Measurements from ENCODE around the gene SENP2. TPM values are rescaled to one million over a fixed set of nuclear protein-coding genes. Genes with fewer than 3 reads are reported as not detected.

The SENP2 gene
- total and polyA plus RNA-seq, 9 of the 15 experiments (the other 6 are each of a cell fraction or from before 2014, with no cell fraction given) = 11.8 to 67.1 (median 41.1) TPM

DNA sequence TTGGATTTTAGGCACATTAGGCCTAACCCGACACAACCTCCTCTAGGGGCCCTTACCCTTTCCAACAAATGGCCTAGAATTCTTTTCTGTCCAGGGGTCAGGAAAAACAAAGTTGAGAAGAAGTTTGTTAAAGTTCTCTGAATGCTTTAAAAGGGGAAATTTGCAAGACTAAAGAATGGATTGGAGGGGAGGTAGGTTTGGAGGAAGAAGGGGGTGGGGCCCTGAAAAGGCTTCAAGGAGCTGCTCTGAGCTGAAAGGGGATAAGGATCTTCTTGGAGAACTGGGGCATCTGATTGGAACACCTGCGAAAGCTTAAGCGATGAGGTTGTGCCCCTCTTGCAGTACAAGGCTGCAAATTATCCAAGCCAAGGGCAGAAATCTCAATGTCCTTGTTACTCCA, 3.9 kb upstream of the SENP2 start (continued):
- TF ChIP-seq, protein P1, sequence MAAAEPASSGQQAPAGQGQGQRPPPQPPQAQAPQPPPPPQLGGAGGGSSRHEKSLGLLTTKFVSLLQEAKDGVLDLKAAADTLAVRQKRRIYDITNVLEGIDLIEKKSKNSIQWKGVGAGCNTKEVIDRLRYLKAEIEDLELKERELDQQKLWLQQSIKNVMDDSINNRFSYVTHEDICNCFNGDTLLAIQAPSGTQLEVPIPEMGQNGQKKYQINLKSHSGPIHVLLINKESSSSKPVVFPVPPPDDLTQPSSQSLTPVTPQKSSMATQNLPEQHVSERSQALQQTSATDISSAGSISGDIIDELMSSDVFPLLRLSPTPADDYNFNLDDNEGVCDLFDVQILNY (CRISPR knock-in tag; IDR thresholded peaks at IDR 0.05) = no peak
- TF ChIP-seq, protein P2, sequence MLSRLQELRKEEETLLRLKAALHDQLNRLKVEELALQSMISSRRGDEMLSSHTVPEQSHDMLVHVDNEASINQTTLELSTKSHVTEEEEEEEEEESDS (CRISPR knock-in tag; IDR thresholded peaks at IDR 0.05) = no peak
- TF ChIP-seq, protein P3, sequence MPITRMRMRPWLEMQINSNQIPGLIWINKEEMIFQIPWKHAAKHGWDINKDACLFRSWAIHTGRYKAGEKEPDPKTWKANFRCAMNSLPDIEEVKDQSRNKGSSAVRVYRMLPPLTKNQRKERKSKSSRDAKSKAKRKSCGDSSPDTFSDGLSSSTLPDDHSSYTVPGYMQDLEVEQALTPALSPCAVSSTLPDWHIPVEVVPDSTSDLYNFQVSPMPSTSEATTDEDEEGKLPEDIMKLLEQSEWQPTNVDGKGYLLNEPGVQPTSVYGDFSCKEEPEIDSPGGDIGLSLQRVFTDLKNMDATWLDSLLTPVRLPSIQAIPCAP (CRISPR knock-in tag; IDR thresholded peaks at IDR 0.05; ENCODE audit: borderline replicate concordance) = no peak

DNA sequence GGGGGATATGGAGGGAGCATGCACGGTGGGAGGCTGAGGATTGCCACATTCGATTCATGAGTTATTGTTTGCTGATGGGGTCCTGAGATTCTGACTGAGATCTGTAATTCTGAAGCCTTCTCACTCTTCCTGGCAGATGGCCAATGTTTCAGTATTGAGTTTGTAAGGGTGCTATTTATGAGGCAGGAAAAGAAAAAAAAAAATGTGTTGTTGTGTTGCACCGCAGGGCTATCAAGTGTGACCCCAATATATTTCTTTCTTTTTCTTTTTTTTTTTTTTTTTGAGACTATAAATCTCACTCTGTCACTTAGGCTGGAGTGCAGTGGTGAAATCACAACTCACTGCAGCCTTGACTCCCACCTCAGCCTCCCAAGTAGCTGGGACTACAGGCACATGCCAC, 3.2 kb upstream of the SENP2 start:
- 0% methylated on average over 3 of the region's 3 CpGs for WGBS (ENCODE audit: insufficient coverage, low coverage, missing lambda C conversion rate)
- POLR2A ChIA-PET = interaction anchor here (1.5 kb wide), 1 partner anchor 14 kb away, joined by 5 read pairs; no protein-coding TSS in a partner anchor
- FAIRE-seq (no peak), DNase-seq (ENCODE audit: extremely low read depth in 1 of 4, low spot score in 3 of 4) (peak in 1 of 4 experiments; percentile 48), ATAC-seq (no peak)
- H3K9ac ChIP-seq (ENCODE audit: insufficient read depth in 1 of 2, low read depth in 2 of 2, low read length in 2 of 2) = no peak overlapping the region
- peaks cover 8 to 12% of the 10 kb centered on the region in 2 experiments; a peak in 3 of 5 replicates for H3K4me1 ChIP-seq (replicated peaks in 1 of 2; ENCODE audit: control insufficient read depth in 2 of 2, insufficient read depth in 2 of 2, low read length in 2 of 2)
- H3K4me2 ChIP-seq (ENCODE audit: insufficient read depth, low read length) = no peak overlapping the region
- intact Hi-C loops (cut with micrococcal nuclease) = no loop called here
- H3K36me3 ChIP-seq (ENCODE audit: control insufficient read depth, insufficient read depth, low read length) = no peaks in the 10 kb centered on the region
- H4K20me1 ChIP-seq (replicated peaks; ENCODE audit: control insufficient read depth, insufficient read depth, low read length) = no peaks in the 10 kb centered on the region
- in situ Hi-C loops (cut with MboI) = no loop called here
- H3K27ac ChIP-seq (ENCODE audit: extremely low read depth, low read depth, low read length) = no peak overlapping the region
- H3K4me3 ChIP-seq = no peak overlapping the region
- H3K9me1 ChIP-seq (ENCODE audit: control insufficient read depth, insufficient read depth, low read length) = no peaks in the 10 kb centered on the region
- peaks cover 11% of the 10 kb centered on the region for H3K79me2 ChIP-seq (ENCODE audit: control insufficient read depth, insufficient read depth, low read length)
- no peak overlapping the region for H2AFZ ChIP-seq (ENCODE audit: low read depth, low read length)
- H3K27me3 ChIP-seq (ENCODE audit: control insufficient read depth in 2 of 2, insufficient read depth in 2 of 2, low read length in 2 of 2) = no peaks in the 10 kb centered on the region
- no peaks in the 10 kb centered on the region for H3K9me3 ChIP-seq (replicated peaks; ENCODE audit: control insufficient read depth, insufficient read depth, low read depth, low read length)
- CTCF ChIA-PET (ENCODE audit: low intra/inter-chr PET ratio) = no interaction called here
- no TSS peak for BruUV-seq (replicated peaks)
- TF ChIP-seq SMARCB1 (IDR thresholded peaks at IDR 0.05; ENCODE audit: insufficient read length, low read depth) = no peak
- no peak for TF ChIP-seq SRSF7 (optimal IDR thresholded peaks at IDR 0.05; ENCODE audit: low read depth, low read length)
- 0 out of 4 replicates have a peak, but pooled peaks of 1 of the 2 experiments have one; percentile 43 for TF ChIP-seq KDM1A (IDR thresholded peaks at IDR 0.05)
- TF ChIP-seq DPF2 (IDR thresholded peaks at IDR 0.05) = peak; percentile 36; the same call in 1 of the 2 replicates
- TF ChIP-seq, protein P4, sequence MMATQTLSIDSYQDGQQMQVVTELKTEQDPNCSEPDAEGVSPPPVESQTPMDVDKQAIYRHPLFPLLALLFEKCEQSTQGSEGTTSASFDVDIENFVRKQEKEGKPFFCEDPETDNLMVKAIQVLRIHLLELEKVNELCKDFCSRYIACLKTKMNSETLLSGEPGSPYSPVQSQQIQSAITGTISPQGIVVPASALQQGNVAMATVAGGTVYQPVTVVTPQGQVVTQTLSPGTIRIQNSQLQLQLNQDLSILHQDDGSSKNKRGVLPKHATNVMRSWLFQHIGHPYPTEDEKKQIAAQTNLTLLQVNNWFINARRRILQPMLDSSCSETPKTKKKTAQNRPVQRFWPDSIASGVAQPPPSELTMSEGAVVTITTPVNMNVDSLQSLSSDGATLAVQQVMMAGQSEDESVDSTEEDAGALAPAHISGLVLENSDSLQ (IDR thresholded peaks at IDR 0.05) = 0 out of 2 replicates have a peak, but pooled peaks have one; percentile 45
- TF ChIP-seq ZNF253 (CRISPR knock-in tag; conservative IDR thresholded peaks at IDR 0.05) = no peak
- TF ChIP-seq POLR2H (tag; IDR thresholded peaks at IDR 0.05; ENCODE audit: low read depth) = no peak
- TF ChIP-seq NFE2 (IDR thresholded peaks at IDR 0.05; ENCODE audit: low read depth) = 0 out of 2 replicates have a peak, but pooled peaks have one; percentile 15
- TF ChIP-seq KAT8 (IDR thresholded peaks at IDR 0.05; ENCODE audit: low read depth) = no peak
- TF ChIP-seq POU5F1 (IDR thresholded peaks at IDR 0.05; ENCODE audit: borderline replicate concordance, low read depth, low read length, partially characterized antibody) = no peak
- TF ChIP-seq PURB (CRISPR knock-in tag; IDR thresholded peaks at IDR 0.05; ENCODE audit: low read depth) = no peak
- TF ChIP-seq, protein P5, sequence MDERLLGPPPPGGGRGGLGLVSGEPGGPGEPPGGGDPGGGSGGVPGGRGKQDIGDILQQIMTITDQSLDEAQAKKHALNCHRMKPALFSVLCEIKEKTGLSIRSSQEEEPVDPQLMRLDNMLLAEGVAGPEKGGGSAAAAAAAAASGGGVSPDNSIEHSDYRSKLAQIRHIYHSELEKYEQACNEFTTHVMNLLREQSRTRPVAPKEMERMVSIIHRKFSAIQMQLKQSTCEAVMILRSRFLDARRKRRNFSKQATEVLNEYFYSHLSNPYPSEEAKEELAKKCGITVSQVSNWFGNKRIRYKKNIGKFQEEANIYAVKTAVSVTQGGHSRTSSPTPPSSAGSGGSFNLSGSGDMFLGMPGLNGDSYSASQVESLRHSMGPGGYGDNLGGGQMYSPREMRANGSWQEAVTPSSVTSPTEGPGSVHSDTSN (CRISPR knock-in tag; IDR thresholded peaks at IDR 0.05; ENCODE audit: low read depth) = no peak
- TF ChIP-seq, protein P5 (tag; conservative IDR thresholded peaks at IDR 0.05; ENCODE audit: low read depth) = peak; percentile 74
- TF ChIP-seq ZNF644 (tag; IDR thresholded peaks at IDR 0.05; ENCODE audit: low read depth) = no peak
